Measurements from ENCODE around the gene BCAR3.

DNA sequence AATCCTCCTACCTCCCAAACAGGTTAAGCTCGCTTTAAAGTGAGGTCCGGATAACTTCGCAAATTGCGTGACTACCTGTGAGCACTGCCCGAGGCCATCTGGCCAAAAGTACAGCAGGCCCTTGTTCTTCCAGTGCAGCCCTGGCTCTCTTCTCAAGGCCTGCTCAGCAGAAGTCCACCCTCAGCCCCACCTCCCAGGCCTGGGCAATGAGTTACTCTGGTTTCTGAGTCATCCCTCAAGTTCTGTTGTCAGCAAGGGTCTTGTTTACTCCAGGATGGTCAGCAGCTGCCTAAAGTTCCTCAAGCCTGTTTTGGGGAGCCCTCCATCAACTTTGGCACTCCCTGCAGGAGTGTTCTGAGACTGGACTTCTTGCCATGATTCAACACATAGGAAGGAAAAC, 101.7 kb downstream of the BCAR3 start:
- TF ChIP-seq POLR2A (IDR thresholded peaks at IDR 0.05) (no peak), POLR2AphosphoS5 (IDR thresholded peaks at IDR 0.05) (peak in 1 of 3 donors; percentile 67)
